ENCODE results near the gene IDUA.

The IDUA gene

DNA sequence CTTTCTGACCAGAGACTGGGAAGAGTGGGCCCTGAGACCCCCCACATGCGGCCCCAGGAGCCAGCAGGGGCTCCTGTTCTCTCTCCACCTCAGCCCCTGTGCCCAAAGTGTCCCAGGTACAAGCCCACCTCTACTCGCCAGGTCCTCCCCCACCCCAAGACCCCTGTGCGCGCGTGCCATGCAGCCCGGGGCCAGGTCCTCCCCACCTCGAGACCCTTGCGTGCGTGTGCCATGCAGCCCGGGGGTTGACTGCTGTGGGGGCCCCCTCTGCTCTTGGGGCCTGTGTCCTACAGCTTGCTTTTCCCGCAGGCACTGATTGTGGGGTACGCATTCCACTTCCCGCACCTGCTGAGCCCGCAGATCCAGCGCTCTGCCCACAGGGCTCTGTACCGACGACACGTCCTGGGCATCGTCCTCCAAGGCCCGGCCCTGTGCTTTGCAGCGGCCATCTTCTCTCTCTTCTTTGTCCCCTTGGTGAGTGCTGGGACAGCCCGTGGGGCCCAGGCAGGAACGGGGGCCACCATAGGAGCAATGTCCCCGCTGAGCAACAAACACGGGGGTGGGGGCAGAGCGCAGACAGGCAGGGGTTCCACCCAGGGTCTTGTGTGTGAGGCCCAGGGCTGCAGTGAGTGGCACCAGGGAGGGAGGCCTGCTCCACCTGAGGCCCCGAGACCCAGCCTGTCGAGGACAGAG is 33.8 kb upstream of the IDUA start:
- Mint-ChIP-seq H3K4me3 (no peak overlapping the region), H3K4me1 (no peaks in the 10 kb centered on the region), H3K9me3 (no peaks in the 10 kb centered on the region), H3K27me3 (no peaks in the 10 kb centered on the region), H3K27ac (peak overlapping the region in 1 of 2 donors; percentile 78)
- DNase-seq: no peak
- ATAC-seq: peak; percentile 29

DNA sequence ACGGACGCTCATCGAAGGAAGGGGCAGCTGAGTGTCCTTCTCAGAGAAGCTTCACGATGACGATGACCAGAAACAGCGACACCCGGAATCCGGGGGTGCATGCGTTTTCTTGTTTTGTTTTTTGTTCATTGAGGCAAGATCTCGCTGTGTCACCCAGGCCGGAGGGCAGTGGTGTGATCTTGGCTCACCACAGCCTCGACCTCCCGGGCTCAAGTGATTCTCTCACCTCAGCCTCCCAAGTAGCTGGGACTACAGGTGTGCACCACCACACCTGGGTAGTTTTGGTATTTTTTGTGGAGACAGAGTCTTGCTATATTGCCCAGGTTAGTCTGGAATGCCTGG is 33.3 kb upstream of the IDUA start:
- H3K4me3 Mint-ChIP-seq: no peak overlapping the region
- peak overlapping the region in 1 of 2 donors; percentile 80 for H3K27ac Mint-ChIP-seq
- no peaks in the 10 kb centered on the region for H3K9me3 Mint-ChIP-seq
- no peaks in the 10 kb centered on the region for H3K27me3 Mint-ChIP-seq
- no peaks in the 10 kb centered on the region for H3K4me1 Mint-ChIP-seq
- ATAC-seq: no peak
- no peak for DNase-seq

- DNase-seq: no peak
- no peak overlapping the region for H3K4me3 Mint-ChIP-seq
- no peak for ATAC-seq
- H3K27ac Mint-ChIP-seq: no peak overlapping the region
- H3K4me1 Mint-ChIP-seq: no peaks in the 10 kb centered on the region
- no peaks in the 10 kb centered on the region for H3K9me3 Mint-ChIP-seq
- no peaks in the 10 kb centered on the region for H3K27me3 Mint-ChIP-seq
These were observed 32.4 kb upstream of the IDUA start for GRCh38 chr4:954211-955020.

- no peaks in the 10 kb centered on the region for H3K27me3 Mint-ChIP-seq
- DNase-seq (no peak), ATAC-seq (no peak)
- no peaks in the 10 kb centered on the region for H3K9me3 Mint-ChIP-seq
- no peak overlapping the region for H3K27ac Mint-ChIP-seq
- H3K4me1 Mint-ChIP-seq: no peaks in the 10 kb centered on the region
- H3K4me3 Mint-ChIP-seq: no peak overlapping the region
These were observed 31.5 kb upstream of the IDUA start for GRCh38 chr4:955161-955921.

DNA sequence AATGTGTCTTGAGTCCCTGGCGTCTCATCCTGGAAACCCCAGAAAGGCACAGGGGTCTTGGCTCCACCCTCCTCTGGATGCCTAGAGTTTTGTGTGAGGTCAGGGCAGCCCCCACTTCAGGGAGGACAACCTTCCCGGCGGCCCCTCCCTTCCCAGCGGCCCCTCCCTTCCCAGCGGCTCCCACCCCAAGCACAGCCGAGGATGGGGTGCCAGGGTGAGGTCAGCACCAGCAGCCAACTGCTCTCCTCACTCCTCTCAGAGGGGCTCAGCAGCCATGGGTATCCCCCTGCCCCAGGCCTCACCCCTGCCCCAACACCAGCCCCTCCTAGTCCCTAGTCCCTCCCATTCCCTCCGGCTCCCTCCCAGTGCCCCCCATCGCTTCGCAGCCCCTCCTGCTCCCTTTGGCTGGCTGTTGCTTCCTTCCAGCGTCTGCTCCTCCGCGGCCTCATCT is 30.9 kb upstream of the IDUA start:
- H3K9me3 Mint-ChIP-seq: no peaks in the 10 kb centered on the region
- H3K27me3 Mint-ChIP-seq: no peaks in the 10 kb centered on the region
- no peak overlapping the region for H3K27ac Mint-ChIP-seq
- DNase-seq (no peak), ATAC-seq (no peak)
- H3K4me1 Mint-ChIP-seq: no peaks in the 10 kb centered on the region
- no peak overlapping the region for H3K4me3 Mint-ChIP-seq

DNA sequence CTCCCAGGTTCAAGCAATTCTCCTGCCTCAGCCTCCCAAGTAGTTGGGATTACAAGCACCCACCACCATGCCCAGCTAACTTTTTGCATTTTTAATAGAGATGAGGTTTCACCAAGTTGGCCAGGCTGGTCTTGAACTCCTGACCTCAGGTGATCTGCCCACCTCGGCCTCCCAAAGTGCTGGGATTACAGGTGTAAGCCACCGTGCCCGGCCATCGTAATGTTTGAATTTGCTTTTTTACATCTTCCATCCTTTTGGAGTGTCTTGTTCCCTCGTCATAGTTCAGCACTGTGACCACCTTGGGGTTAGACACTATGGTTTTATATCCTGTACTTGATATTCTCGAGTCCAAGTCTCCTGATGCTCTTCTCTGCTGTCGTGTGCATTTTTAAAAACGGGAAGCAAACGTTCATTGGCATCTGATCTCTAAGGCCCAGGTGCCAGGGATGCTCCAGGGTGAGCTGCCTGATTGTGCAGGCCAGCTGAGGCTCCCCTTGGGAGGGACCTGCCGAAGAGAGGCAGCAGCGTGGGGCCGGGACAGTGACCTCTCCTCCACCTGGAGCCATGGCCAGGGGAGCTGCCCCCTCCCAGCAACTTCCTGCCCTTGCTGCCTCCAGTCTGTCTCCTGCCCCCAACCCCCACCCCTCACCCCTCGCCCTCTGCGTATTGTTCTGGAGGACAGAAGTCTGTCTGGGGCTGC is 30.2 kb upstream of the IDUA start:
- DNase-seq (no peak), ATAC-seq (no peak)
- Mint-ChIP-seq H3K4me3 (no peak overlapping the region), H3K4me1 (no peaks in the 10 kb centered on the region), H3K27me3 (no peaks in the 10 kb centered on the region), H3K27ac (peak overlapping the region in 1 of 2 donors; percentile 12), H3K9me3 (no peaks in the 10 kb centered on the region)

- no peaks in the 10 kb centered on the region for H3K4me1 Mint-ChIP-seq
- no peaks in the 10 kb centered on the region for H3K9me3 Mint-ChIP-seq
- DNase-seq (no peak), ATAC-seq (no peak)
- no peak overlapping the region for H3K4me3 Mint-ChIP-seq
- no peaks in the 10 kb centered on the region for H3K27me3 Mint-ChIP-seq
- H3K27ac Mint-ChIP-seq: no peak overlapping the region
These were observed 29.6 kb upstream of the IDUA start for GRCh38 chr4:957231-957580.

GRCh38 chr4:957581-958313 is 29.1 kb upstream of the IDUA start:
- H3K27ac Mint-ChIP-seq: no peak overlapping the region
- H3K4me1 Mint-ChIP-seq: no peaks in the 10 kb centered on the region
- no peaks in the 10 kb centered on the region for H3K27me3 Mint-ChIP-seq
- no peak overlapping the region for H3K4me3 Mint-ChIP-seq
- no peaks in the 10 kb centered on the region for H3K9me3 Mint-ChIP-seq
- DNase-seq: no peak
- ATAC-seq: no peak

GRCh38 chr4:958314-958665 is 28.6 kb upstream of the IDUA start:
- DNase-seq: no peak
- Mint-ChIP-seq H3K27me3 (no peaks in the 10 kb centered on the region), H3K4me3 (no peak overlapping the region), H3K4me1 (no peaks in the 10 kb centered on the region), H3K27ac (peak overlapping the region in 1 of 2 donors; percentile 27), H3K9me3 (no peaks in the 10 kb centered on the region)
- ATAC-seq: no peak

DNA sequence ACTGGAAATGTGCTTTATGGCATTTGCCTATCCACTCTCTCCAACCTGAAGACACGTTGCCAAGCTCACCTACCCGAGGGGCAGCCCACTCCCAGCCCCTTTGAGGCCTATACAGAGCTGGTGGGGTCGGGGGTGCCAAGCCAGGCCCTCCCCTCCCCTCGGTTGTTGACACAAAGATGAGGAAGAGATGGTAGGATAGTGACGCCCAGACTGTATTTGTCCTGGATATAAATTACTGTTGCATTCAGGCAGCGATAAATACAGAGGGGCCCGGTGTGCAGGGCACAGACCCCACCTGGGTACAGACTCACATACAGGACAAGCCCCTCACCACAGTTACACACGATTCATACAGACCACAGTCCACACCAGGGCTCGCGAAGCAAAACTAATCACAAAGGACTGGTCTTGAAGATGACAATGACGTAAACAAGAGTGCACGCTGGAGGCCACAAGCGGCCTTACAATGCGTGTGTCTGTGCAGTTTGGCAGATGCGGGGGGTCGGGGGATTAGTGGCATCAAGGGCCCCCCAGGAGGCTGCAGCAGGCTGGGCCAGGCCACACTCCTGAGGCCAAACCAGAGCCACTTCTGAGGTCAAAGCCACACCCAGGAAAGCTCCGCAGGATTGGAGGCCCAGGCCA is 28.0 kb upstream of the IDUA start:
- Mint-ChIP-seq H3K27ac (peak overlapping the region in 1 of 2 donors; percentile 27), H3K4me1 (no peaks in the 10 kb centered on the region), H3K9me3 (no peaks in the 10 kb centered on the region), H3K27me3 (no peaks in the 10 kb centered on the region), H3K4me3 (no peak overlapping the region)
- DNase-seq (no peak), ATAC-seq (no peak)

DNA sequence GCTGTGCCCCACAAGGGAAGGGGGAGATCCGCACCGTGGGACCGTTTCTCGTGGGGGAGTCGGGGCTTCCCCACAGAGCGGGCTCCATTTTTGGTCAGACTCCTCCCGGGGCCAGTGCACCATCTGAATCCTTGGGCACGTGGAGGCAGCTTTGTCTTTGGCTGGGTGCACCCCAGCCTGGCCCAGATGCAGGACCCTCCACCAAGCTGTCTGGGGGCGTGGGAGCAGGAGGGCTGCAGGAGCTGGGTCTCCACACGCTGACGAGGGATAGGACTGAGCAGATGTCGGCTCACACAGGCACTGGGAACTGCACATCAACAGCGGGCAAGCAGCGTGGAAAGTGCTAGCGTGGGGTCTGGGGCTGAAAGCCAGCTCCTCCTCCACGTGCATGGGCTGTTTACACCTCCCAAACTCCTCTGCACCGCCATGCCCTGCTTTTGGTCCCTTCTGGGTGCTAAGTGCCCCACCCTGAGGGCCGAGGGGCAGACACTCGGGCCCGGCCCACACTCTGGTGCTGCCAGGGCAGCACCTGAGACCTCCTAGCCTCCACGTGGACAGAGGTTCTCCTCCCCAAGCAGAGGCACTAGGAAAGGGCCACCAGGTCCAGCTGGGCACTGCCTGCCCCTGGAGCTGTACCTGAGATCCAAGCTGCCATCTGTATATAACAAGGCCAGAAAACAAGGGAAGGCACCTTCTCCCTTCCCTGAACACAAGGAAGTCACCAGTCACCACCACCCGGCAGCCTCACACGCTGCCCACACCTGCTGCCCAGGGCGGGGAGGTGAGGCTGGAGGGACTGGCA is 27.3 kb upstream of the IDUA start:
- ATAC-seq: no peak
- Mint-ChIP-seq H3K27me3 (no peaks in the 10 kb centered on the region), H3K4me3 (no peak overlapping the region), H3K4me1 (no peaks in the 10 kb centered on the region), H3K27ac (peak overlapping the region in 1 of 2 donors; percentile 71), H3K9me3 (no peaks in the 10 kb centered on the region)
- DNase-seq: no peak

- Mint-ChIP-seq H3K4me3 (no peak overlapping the region), H3K9me3 (no peaks in the 10 kb centered on the region), H3K4me1 (no peaks in the 10 kb centered on the region), H3K27me3 (no peaks in the 10 kb centered on the region), H3K27ac (peak overlapping the region in 1 of 2 donors; percentile 71)
- DNase-seq (no peak), ATAC-seq (peak; percentile 42)
These were observed 26.7 kb upstream of the IDUA start for GRCh38 chr4:960140-960635.

DNA sequence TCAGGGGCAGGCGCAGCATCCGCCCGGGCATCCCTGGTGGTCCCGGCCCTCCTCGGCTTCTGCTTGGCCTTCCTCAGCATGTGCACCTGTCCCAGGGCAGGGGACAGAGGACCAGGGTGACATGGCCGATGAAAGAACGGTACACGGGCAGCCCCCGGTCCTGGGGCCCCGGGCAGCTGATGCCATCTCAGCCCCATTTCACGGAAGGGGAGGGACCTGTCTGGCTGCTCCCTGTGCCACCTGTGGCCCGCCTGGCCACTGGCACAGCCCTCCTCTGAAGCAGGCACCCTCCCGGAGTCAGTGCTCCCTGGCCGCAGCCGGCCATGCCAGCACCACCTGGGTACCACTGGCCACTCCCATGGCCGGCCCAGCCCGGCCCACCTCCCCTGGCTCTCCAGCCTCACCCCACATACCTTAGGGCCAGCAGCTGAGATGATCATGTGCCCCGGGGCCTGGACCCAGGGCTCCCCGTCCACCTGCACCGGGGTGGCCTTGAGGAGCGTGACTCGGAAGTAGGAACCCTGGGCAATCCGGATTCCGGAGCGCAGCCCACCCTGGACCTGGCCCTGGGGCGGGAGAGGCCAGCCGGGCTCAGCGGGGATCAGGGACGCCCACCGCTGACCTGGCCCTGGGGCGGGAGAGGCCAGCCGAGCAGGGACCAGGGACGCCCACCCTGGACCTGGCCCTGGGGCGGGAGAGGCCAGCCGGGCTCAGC is 26.1 kb upstream of the IDUA start:
- Mint-ChIP-seq H3K27ac (no peak overlapping the region), H3K9me3 (no peaks in the 10 kb centered on the region)

More for the DNA sequence above, 26.1 kb upstream of the IDUA start:
- ATAC-seq (peak; percentile 7), DNase-seq (no peak)
- no peaks in the 10 kb centered on the region for H3K4me1 Mint-ChIP-seq
- H3K4me3 Mint-ChIP-seq: no peak overlapping the region
- no peaks in the 10 kb centered on the region for H3K27me3 Mint-ChIP-seq
